GM18861 (cell line): Measurements from ENCODE around the gene SAMD5.

ENCODE experiments used
- ATAC-seq: cut with Tn5 transposase; IDR thresholded peaks from one replicate; pipeline ENCODE4 v1.9.1; 2021; ENCODE audit not compliant: unreplicated experiment

Gene SAMD5

GRCh38 chr6:147508042-147508865 is at the start of gene SAMD5:
SAMD5 (plus strand) TSS chr6:147508690; CDS start chr6:147508929, 239 bp downstream.
- peak; percentile 43 for ATAC-seq

GRCh38 chr6:147459780-147460179 is 48.7 kb upstream of the SAMD5 start:
- no peak for ATAC-seq

DNA sequence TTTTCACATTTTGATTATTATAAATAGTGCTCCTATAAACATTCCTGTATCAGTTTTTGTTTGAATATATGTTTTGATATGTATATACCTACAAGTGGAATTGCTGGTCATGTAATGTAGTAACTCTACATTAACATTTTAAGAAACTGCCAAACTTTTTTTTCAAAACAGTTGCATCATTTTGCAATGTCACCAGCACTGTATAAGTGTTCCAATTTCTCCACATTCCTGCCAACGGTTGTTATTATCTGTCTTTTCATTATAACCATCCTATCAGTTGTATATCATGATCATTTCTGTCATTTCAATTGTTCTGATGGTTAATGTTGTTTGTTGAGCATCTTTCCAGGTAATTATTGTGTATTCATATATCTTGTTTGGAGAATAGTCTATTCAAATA is 44.8 kb upstream of the SAMD5 start:
- ATAC-seq, result no peak

DNA sequence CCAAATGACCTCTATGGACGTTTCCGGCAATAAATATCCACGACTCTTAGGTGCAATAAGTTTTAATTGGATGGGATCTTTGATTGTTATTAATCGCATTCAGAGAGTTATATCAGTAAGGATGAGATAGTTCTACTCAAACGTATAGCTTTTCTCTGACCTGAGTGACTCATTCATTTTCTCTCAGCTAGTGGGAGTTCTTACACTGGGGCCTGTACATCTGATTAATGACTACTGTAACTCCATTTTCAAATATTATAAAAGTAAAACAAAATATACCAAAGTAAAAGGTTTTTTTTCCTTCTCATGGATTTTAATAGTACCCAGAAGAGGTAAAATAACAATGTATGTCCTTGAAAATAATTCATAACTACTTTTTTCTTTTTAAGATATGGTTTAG is 41.1 kb upstream of the SAMD5 start:
- ATAC-seq, result no peak

DNA sequence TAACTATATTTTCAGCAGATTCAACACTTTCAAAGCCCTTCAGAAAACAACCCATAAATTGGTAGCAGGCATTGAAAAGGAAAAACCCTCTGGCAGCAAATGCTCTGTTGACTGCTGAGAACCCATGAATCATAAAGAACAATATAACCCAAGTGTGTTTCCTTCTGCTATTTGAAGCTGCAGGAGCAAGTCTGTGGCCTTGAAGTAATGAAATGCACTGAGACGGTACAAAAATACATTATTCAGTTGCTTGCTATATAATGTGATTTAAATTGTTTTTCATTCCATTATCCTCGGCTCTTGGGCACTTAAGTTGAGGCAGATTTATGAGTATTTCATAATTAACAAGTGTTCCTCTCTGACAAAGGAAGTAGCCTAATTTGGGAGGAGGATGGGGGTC is 40.6 kb upstream of the SAMD5 start:
- no peak for ATAC-seq

- no peak for ATAC-seq
Measured at GRCh38 chr6:147468634-147469033, 39.9 kb upstream of the SAMD5 start.

- ATAC-seq, result no peak
Measured at GRCh38 chr6:147479857-147480256, 28.6 kb upstream of the SAMD5 start.

- ATAC-seq, result peak; percentile 57
Measured at GRCh38 chr6:147486683-147487082, 21.8 kb upstream of the SAMD5 start.

DNA sequence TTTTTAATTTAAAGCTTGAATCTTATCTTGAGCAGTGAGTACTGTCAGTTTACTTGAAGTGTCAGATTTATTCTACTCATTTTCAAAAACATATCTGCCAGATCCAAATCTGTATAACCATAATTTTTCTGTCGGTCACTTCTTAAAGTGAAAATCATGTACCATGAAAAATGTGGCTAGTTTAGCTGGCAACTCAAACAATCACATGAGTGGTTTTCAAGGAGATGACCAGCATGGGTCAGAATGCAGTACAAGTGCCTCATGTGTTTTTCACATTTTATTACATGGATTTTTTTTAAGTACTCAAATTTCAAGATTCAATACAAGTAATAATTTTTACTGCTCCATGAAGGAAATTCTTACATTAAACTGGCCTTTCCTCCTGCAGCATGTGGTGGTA is 11.0 kb upstream of the SAMD5 start:
- ATAC-seq, result no peak

- ATAC-seq, result no peak
Measured at GRCh38 chr6:147503587-147503986, 4.9 kb upstream of the SAMD5 start.

DNA sequence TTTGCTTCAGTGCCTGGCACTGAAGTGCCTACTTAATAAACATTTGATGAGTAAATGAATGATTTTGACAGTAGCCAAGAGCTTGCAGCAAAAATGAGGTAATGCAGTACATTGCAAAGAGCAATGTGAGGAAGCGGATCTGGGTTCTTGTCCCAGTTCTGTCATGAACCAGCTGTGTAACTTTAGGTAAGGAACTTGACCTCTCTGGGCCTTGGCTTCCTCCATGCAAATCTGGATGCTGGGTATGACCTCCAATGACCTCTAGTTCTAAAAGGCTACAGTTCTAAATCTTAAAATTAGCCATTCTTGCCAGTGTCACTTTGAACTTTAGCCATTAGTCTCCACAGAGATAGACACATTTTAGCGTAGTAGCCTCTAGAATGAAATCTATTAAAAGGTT is 3.6 kb upstream of the SAMD5 start:
- no peak for ATAC-seq

GRCh38 chr6:147506704-147507114 is 1.8 kb upstream of the SAMD5 start:
- peak; percentile 30 for ATAC-seq

- no peak for ATAC-seq
Measured at GRCh38 chr6:147507162-147508041, 1.1 kb upstream of the SAMD5 start.

GRCh38 chr6:147508866-147509608 is 547 bp downstream of the SAMD5 start:
- ATAC-seq, result no peak

DNA sequence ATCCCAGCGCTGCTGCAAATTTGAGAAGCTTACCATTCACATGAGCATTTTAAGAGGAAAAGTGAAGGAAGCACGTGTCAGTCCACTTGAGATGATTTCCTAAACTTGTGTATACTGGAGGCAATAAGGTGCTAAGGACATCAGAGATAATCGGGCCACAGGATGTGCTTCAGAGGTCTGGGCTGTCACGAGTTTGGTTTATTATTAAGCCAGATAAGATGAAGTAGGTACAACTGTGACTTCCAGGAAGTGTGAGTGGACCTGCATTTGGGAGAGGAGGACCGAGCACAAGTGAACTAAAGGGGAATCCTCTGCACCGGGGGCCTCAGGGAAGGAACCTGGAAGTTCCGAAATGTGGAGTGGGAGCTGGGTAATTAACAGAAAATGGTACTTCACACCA is 1.4 kb downstream of the SAMD5 start:
- ATAC-seq, result peak; percentile 80

GRCh38 chr6:147510929-147511590 is 2.6 kb downstream of the SAMD5 start:
- no peak for ATAC-seq

DNA sequence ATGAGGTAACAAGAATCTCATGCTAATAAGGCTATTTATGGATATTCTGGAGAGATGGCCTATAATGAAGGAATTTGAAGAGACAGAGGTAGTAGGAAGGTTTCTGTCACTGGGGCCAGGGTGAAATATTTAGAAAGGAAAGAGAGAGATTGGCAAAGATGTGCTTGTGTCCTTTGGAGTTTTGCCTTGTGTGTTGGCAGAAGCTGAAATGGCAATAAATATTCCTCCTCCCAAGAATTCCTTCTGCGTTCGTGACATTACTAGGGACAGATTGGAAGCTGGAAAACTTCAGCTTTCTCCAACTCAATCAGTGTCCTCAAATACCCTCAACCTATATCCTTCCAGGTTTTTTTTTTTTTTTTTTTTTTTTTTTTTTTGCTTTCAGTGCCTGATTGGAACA is 6.3 kb downstream of the SAMD5 start:
- no peak for ATAC-seq

DNA sequence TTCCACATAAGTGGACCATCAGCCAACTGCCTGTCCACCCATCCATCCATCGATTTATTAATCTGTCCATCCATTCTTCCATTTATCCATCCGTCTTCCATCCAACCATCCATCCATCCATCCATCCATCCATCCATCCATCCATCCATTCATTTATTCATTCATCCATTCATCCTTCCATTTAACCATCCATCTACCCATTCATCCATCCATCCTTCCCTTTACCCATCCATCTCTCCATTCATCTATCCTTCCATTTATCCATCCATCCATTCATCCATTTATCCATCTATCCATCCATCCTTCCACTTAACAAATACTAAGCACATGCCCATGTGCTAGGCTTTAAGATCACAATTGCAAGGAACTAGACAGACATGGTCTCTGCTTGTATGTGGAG is 6.8 kb downstream of the SAMD5 start:
- no peak for ATAC-seq

DNA sequence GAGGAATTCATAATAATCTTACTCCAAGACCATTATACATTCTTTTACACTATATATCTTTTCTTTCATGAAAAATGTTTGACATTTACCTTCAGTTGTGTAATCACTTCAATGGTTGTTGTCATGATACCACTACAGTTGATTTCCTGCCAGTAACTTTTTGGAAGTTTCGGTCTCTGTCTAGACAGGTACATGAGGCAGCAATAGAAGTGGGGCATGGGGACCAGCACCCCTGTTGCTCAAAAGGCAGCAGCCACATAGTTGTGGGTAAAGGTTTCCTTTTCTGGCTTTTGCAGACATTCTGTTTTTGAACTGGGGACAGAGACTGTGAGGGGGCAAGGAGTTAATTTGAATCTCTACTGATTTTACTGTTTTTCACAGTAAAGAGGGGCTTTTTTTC is 14.1 kb downstream of the SAMD5 start:
- no peak for ATAC-seq

DNA sequence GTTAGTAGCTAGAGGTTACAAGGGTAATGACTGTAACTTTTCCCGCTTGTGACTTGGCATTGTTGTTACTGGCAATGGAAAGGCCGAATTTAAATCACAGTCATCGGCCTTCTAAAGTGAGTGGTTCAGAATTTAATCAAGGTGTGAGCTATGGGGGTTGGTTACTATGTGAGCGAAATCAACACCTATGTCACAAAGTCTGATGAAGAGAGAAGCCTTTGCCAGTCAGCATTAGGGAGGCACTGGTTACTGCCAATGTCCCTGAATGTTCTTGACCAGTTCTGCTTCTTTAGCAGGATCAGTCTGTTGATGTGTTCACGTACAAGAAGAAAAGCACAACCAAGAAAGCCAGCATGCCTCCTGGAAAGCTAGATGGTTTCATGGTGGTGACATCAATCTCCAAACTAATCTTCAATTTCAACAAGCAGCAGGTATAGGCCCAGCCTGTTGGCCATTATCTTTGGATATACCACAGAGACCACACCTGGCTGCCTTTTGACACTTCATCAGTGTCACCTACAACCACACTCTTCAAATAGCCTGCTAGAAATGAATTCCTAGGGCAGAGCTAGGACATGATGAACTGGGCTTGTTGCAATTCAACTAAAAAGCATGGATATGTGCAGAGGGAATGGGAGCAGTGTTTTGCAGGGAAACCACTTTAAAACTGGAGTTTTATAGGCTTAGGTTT is 17.2 kb downstream of the SAMD5 start:
- ATAC-seq, result no peak
